H9 (cell line): ENCODE measurements around the gene ITIH5. TPM values are rescaled to one million over a fixed set of nuclear protein-coding genes. Genes with fewer than 3 reads are reported as not detected.

ENCODE experiments used
- DNase-seq: peaks from one replicate; pipeline ENCODE4 v3.0.0-alpha.2; 2017
- H2AFZ ChIP-seq: one replicate; pipeline ENCODE4 v1.6.1; 2013; ENCODE audit warnings: mild to moderate bottlenecking, low read length, control low read depth, moderate library complexity
- H2AK5ac ChIP-seq: 2 replicates; pipeline ENCODE4 v1.6.1; 2013; ENCODE audit warnings: low read length, control low read depth, mixed read lengths; ENCODE audit not compliant: insufficient read length
- H2BK120ac ChIP-seq: one replicate; pipeline ENCODE4 v1.6.1; 2013; ENCODE audit warnings: low read depth, mild to moderate bottlenecking, low read length, control low read depth, inconsistent platforms; ENCODE audit not compliant: poor library complexity, severe bottlenecking
- H2BK12ac ChIP-seq: 2 replicates; pipeline ENCODE4 v1.6.1; 2013; ENCODE audit warnings: low read length, control low read depth, mixed read lengths, low read depth; ENCODE audit not compliant: insufficient read length
- H2BK15ac ChIP-seq: 2 replicates; pipeline ENCODE4 v1.6.1; 2013; ENCODE audit warnings: low read depth, low read length, control low read depth
- H2BK20ac ChIP-seq: one replicate; pipeline ENCODE4 v1.6.1; 2013; ENCODE audit warnings: low read depth, mild to moderate bottlenecking, low read length, control low read depth, inconsistent platforms; ENCODE audit not compliant: poor library complexity, severe bottlenecking
- H2BK5ac ChIP-seq: 2 replicates; pipeline ENCODE4 v1.6.1; 2013; ENCODE audit warnings: low read length, control low read depth, mixed read lengths; ENCODE audit not compliant: insufficient read length
- H3K14ac ChIP-seq: 2 replicates; pipeline ENCODE4 v1.6.1; 2013; ENCODE audit warnings: low read length, control low read depth; ENCODE audit not compliant: insufficient read depth
- H3K18ac ChIP-seq: 2 replicates; pipeline ENCODE4 v1.6.1; 2013; ENCODE audit warnings: low read depth, mild to moderate bottlenecking, mixed read lengths, low read length, control low read depth; ENCODE audit not compliant: insufficient read length
- H3K23ac ChIP-seq: 2 replicates; pipeline ENCODE4 v1.6.1; 2013; ENCODE audit warnings: low read length, control low read depth, mixed read lengths, low read depth; ENCODE audit not compliant: insufficient read length
- H3K23me2 ChIP-seq: 2 replicates; pipeline ENCODE4 v1.6.1; 2013; ENCODE audit warnings: low read depth, mild to moderate bottlenecking, mixed read lengths, low read length, control low read depth; ENCODE audit not compliant: insufficient read length, poor library complexity, severe bottlenecking
- H3K27ac ChIP-seq: 2 replicates; pipeline ENCODE4 v1.5.1; 2013; ENCODE audit warnings: low read length, control low read depth, mixed read lengths, low read depth; ENCODE audit not compliant: insufficient read length
- H3K27me3 ChIP-seq: 2 replicates; pipeline ENCODE4 v1.6.1; 2013; ENCODE audit warnings: low read length, control low read depth, inconsistent platforms; ENCODE audit not compliant: insufficient read depth
- H3K4ac ChIP-seq: 2 replicates; pipeline ENCODE4 v1.6.1; 2013; ENCODE audit warnings: low read depth, mild to moderate bottlenecking, control low read depth, inconsistent platforms, low read length, moderate library complexity
- H3K4me1 ChIP-seq: 2 replicates; pipeline ENCODE4 v1.6.1; 2013; ENCODE audit warnings: low read length, control low read depth, inconsistent platforms; ENCODE audit not compliant: insufficient read depth
- H3K4me2 ChIP-seq: 2 replicates; pipeline ENCODE4 v1.6.1; 2013; ENCODE audit warnings: low read length, control low read depth, mixed read lengths; ENCODE audit not compliant: insufficient read length, insufficient read depth
- H3K56ac ChIP-seq: 2 replicates; pipeline ENCODE4 v1.6.1; 2013; ENCODE audit warnings: low read depth, mild to moderate bottlenecking, mixed read lengths, low read length, control low read depth; ENCODE audit not compliant: insufficient read length
- H3K79me1 ChIP-seq: 2 replicates; pipeline ENCODE4 v1.6.1; 2013; ENCODE audit warnings: low read depth, mild to moderate bottlenecking, moderate library complexity, low read length, control low read depth, inconsistent platforms; ENCODE audit not compliant: insufficient read depth, poor library complexity, severe bottlenecking
- H3K79me2 ChIP-seq: 2 replicates; pipeline ENCODE4 v1.6.1; 2013; ENCODE audit warnings: low read length, control low read depth, inconsistent platforms; ENCODE audit not compliant: insufficient read depth
- H3K9ac ChIP-seq: 2 replicates; pipeline ENCODE4 v1.6.1; 2013; ENCODE audit warnings: low read length, control low read depth, mixed read lengths; ENCODE audit not compliant: insufficient read length; ENCODE audit errors: extremely low read depth
- H3K9me3 ChIP-seq: one replicate; pipeline ENCODE4 v1.6.1; 2013; ENCODE audit warnings: low read depth, low read length, inconsistent platforms; ENCODE audit not compliant: control insufficient read depth
- H3T11ph ChIP-seq: one replicate; pipeline ENCODE4 v1.6.1; 2013; ENCODE audit warnings: mild to moderate bottlenecking, low read length, control low read depth, inconsistent platforms
- H4K20me1 ChIP-seq: one replicate; pipeline ENCODE4 v1.6.1; 2013; ENCODE audit not compliant: control insufficient read depth, insufficient read length, insufficient read depth
- H4K5ac ChIP-seq: 2 replicates; pipeline ENCODE4 v1.6.1; 2013; ENCODE audit warnings: low read depth, mild to moderate bottlenecking, mixed read lengths, low read length, control low read depth; ENCODE audit not compliant: insufficient read length
- H4K8ac ChIP-seq: replicated peaks from 2 replicates; pipeline ENCODE4 v1.6.1; 2013; ENCODE audit warnings: low read length, control low read depth, mixed read lengths, low read depth; ENCODE audit not compliant: insufficient read length
- H4K91ac ChIP-seq: 2 replicates; pipeline ENCODE4 v1.6.1; 2013; ENCODE audit warnings: low read depth, mild to moderate bottlenecking, moderate library complexity, mixed read lengths, low read length, control low read depth; ENCODE audit not compliant: insufficient read length
- H3K27ac Mint-ChIP-seq, 3 experiments: 2 replicates in 2 of 3; 3 replicates in 1 of 3; pipeline ENCODE4 v1.8.0; 2020 to 2021; ENCODE audit warnings: mixed read lengths in 3 of 3, mild to moderate bottlenecking in 1 of 3, moderate library complexity in 1 of 3
- H3K27me3 Mint-ChIP-seq: 2 replicates; pipeline ENCODE4 v1.8.0; 2021; ENCODE audit warnings: low read depth, mild to moderate bottlenecking, moderate library complexity, mixed read lengths
- H3K36me3 Mint-ChIP-seq, 3 experiments: 2 replicates in 2 of 3; 3 replicates in 1 of 3; pipeline ENCODE4 v1.8.0; 2020 to 2021; ENCODE audit warnings: low read depth in 3 of 3, mixed read lengths in 3 of 3; ENCODE audit not compliant: insufficient read depth in 1 of 3
- H3K4me1 Mint-ChIP-seq, 2 experiments: 2 replicates each; pipeline ENCODE4 v1.8.0; 2020; ENCODE audit warnings: mixed read lengths in 2 of 2
- H3K4me3 Mint-ChIP-seq, 2 experiments: 2 replicates in 1 of 2; 3 replicates in 1 of 2; pipeline ENCODE4 v1.8.0; 2020 to 2021; ENCODE audit warnings: mild to moderate bottlenecking in 2 of 2, mixed read lengths in 2 of 2, moderate library complexity in 1 of 2
- H3K9me3 Mint-ChIP-seq, 2 experiments: 2 replicates in 1 of 2; 3 replicates in 1 of 2; pipeline ENCODE4 v1.8.0; 2020; ENCODE audit warnings: mild to moderate bottlenecking in 2 of 2, mixed read lengths in 2 of 2, moderate library complexity in 1 of 2
- CTCF ChIP-seq: fragments of 200-600 bp; sonication (generic); conservative IDR thresholded peaks from 3 replicates; pipeline ENCODE4 v1.8.0; 2021; ENCODE audit warnings: antibody characterized with exemption, mild to moderate bottlenecking
- WGBS: extraction: QIAGEN DNeasy Blood & Tissue Kit; methylation state at CpG from one replicate; pipeline ENCODE4 v1.1.7; 2013; ENCODE audit warnings: missing lambda C conversion rate, low lambda C conversion rate, mixed read lengths; ENCODE audit not compliant: insufficient read length; ENCODE audit errors: extremely low coverage; 5-methylcytosine and 5-hydroxymethylcytosine counted together
- total RNA-seq: library from RNA; stranded (reverse); gene quantifications from 2 replicates; pipeline ENCODE4 v1.2.1, GENCODE V29; 2021

The ITIH5 gene
- total RNA-seq, 1 experiment from 2014 or later = 1.3 TPM

DNA sequence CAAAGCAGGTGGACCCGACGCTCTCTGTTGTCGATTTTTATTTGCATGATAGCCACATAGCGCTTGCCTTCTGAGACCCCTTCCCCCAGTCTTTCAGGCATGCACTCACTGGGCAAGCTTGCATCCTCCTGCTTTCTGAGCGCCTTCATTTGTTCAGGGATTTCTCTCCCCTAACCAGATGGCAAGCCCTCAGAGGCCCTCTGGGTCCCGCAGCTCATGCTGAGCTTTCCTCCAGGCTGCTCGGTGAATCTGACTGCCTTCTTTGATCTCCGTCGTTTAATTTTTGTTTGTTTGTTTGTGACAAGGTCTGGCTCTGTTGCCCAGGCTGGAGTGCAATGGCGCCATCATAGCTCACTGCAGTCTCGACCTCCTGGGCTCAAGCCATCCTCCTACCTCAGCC is 58.8 kb downstream of the ITIH5 start:
- Histone ChIP-seq H3K9ac (no peak overlapping the region), H3K56ac (no peak overlapping the region), H3K4me2 (no peak overlapping the region), H3K18ac (no peak overlapping the region), H3K4ac (no peak overlapping the region), H3K23ac (no peak overlapping the region), H4K5ac (no peak overlapping the region), H3K23me2 (no peaks in the 10 kb centered on the region), H2BK20ac (no peak overlapping the region), H2BK15ac (no peak overlapping the region), H3K27me3 (no peaks in the 10 kb centered on the region), H3K14ac (no peak overlapping the region), H4K8ac (no peak overlapping the region), H3K9me3 (no peaks in the 10 kb centered on the region), H3K27ac (no peak overlapping the region), H3K79me1 (no peaks in the 10 kb centered on the region), H4K91ac (no peak overlapping the region), H2AK5ac (no peak overlapping the region), H3T11ph (no peak overlapping the region), H2BK12ac (no peak overlapping the region), H2BK120ac (no peak overlapping the region), H2AFZ (no peak overlapping the region), H2BK5ac (no peak overlapping the region), H3K79me2 (no peaks in the 10 kb centered on the region), H3K4me1 (no peaks in the 10 kb centered on the region), H4K20me1 (no peaks in the 10 kb centered on the region)
- Mint-ChIP-seq H3K9me3 (no peaks in the 10 kb centered on the region; a peak in 1 of 5 replicates), H3K27ac (no peak overlapping the region), H3K27me3 (no peaks in the 10 kb centered on the region; the same call in 1 of the 2 replicates), H3K4me1 (peaks cover 4 to 5% of the 10 kb centered on the region in 2 experiments; a peak in 2 of 4 replicates), H3K4me3 (no peak overlapping the region), H3K36me3 (no peaks in the 10 kb centered on the region; a peak in 1 of 7 replicates)
- no peak for DNase-seq
- TF ChIP-seq CTCF = no peak
- whole genome bisulfite sequencing = no CpG with 5 or more reads among the region's 11 CpGs
